ENCODE data around the gene PIP4K2A. TPM values are rescaled to one million over a fixed set of nuclear protein-coding genes. Genes with fewer than 3 reads are reported as not detected.
A peak's percentile ranks its signal among the peaks of the same experiment; 100 is the strongest.

The PIP4K2A gene
- total RNA-seq, 1 experiment from 2014 or later: 40.5 TPM

DNA sequence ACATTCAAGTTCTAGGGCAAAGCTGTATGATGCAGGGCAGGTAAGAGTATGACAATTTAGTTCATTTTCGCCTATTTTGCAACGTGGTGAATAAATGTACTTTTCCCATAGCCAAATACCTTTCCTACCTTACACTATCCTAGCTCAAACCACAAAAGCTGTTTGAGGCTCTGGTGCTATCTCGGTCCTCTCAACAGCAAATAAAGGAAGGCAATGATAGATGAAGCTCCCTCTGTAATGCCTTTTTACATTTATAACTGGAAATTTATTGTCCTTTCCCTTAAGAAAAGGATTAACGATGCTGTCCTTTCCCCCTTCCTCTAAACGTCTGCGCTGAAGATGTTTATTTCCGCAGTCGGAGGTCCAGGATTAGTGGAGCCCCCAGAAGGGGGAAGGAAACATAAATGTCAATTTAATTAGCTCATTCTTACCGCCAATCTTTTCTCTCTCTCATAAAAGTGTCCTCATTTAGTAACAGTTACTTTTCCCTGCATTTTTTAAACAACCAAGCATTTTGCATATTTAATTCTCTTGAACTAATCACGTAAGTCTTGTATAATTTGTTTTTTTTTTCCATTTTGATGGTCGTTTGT lies 114.6 kb downstream of the PIP4K2A start:
- DNase-seq (ENCODE audit: low read depth): no peak

DNA sequence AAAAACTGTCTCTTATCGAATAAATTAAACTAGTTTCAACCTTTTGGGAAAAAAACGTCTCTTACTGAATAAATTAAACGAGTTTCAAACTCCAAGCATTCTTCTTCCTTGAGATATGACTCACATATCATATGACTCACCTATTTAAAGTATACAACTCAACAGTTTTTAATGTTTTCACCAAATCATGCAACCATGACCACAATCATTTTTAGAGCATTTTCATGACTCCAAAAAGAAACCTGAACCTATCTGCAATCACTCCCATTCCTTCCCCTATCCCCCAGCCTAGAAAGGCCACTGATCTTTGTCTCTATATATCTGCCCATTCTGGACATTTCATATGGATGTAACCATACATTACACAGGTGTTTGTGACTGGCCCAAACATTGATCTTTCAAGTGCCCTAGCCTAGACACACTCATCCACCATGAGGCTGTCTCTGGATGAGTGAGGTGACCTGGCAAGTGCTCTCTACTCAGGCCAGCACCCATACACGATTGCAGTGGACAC lies 115.3 kb downstream of the PIP4K2A start:
- DNase-seq (ENCODE audit: low read depth): peak; percentile 85

DNA sequence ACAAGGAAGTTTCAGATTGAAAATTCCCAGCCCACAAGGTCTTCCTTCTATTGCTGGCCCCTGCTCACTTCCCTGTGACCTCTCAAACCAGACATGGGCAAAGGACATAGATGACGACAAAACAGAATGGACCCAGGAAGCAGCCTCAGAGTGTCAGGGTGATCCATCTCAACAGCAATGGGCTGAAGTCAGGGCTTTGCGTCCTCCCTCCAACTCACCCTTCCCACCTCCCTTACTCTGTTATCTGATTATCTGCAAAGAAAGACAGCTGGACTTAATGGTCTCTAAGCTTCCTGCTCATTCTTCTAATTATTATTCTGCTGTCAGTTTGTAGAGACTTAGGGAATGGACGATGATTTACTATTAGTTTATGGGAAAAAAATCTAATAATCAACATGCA lies 115.9 kb downstream of the PIP4K2A start:
- DNase-seq (ENCODE audit: low read depth): peak; percentile 62

DNA sequence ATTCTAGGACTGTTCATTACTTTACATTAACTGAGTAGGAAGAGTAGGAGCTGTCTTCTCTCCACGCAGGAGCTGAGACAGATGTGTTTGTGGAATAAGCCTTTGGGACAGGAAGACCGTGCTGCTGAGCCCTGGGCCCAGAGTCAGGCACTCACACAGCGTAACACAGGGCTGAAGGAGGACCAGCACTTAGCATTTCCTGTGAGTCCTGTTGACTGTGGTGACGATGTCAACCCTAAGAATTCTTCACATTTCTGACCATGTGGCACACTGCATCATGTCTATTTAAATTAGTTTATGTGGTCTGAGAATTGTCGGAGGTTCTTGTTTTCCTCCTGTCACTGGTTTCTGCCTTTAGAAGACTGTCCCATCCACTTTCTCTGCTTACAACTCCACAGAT lies 117.2 kb downstream of the PIP4K2A start:
- peak; percentile 64 for DNase-seq (ENCODE audit: low read depth)

DNA sequence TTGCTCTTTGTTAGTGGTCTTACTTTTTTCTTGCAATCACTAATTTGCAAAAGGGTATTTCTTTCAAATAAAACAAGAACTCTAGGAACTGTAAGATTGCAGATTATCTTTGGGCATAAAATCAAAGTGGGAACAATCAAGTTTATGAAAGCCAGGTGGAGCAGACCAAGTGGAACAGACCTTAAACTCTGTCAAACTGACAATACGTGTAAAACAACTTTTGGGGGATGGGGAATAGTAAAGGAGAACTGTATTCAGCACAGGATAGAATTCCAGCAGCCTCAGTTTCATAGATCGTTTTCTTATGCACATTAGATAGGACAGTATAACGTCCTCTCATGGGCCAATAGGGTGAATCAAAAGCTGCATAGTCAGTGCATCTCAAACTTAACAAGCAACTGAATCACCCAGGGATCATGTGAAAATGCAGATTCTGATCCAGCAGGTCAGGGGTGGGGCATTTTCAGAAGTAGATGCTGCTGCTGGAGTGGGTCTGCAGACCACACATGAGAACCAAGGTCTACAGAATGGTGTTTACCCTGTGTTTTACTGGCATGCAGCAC lies 120.7 kb downstream of the PIP4K2A start:
- no peak for DNase-seq (ENCODE audit: low read depth)

DNA sequence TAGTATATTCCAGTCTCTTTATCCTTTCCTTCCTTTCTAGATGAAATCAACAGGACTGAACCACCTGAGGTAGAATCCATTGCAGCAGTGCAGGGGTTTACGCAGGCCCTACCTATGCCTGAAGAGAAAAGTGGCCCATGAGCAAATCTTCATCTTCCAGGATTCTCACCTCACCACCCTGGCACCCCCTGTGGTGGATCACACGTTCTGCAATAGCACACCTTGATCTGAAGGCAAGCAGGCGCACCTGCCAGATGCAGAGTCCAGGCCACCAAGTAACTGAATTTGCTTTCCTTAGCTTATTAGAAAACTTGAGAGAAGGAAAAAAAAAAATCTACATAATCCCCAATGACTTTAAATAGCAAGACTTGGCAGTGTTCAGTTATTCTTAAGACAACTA lies 121.4 kb downstream of the PIP4K2A start:
- DNase-seq (ENCODE audit: low read depth): no peak

DNA sequence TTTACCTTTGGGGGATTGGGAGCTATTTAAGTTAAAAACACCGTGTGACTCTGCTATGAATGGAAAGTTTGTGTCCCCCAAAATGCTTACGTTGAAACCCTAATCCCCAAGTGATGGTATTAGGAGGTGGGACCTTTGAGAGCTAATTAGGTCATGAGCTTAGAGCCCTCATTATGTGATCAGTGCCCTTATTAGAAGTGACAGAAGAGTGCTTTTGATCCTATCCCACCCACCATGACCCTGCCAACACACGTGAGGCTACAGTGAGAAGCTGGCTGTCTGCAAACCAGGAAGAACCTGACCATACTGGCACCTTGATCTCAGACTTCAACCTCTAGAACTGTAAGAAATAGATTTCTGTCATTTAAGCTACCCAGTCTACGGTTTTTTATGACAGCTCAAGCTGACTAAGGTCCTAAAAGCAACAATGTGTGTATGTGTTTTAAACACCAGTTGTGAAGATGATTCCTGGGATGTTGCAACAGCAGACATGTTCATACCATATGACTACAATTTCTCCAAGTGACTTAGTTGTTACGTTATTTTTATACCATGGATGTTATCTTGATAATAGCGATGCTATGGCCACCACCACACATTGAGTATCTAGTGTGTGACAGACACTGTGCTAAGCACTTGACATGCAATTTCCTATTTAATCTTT lies 124.4 kb downstream of the PIP4K2A start:
- no peak for DNase-seq (ENCODE audit: low read depth)

DNA sequence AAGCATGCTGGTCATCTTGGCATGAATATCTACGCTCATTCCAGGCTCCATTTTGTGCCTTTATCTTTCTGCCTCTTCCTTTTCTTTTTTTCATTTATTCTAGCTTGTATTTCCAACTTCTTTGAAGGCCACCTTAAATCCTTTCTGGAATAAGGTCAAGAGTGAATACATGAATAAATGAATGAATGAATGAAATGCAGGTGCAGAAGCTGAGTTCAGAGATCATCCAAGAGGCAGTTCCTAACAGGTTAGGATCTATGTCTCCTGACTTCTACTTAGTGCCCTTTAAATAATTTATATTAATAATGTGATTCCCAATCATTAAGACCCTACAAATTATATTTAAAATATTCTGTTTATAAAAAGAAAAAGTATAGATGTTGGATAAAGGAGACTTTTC lies 125.9 kb downstream of the PIP4K2A start:
- no peak for DNase-seq (ENCODE audit: low read depth)

DNA sequence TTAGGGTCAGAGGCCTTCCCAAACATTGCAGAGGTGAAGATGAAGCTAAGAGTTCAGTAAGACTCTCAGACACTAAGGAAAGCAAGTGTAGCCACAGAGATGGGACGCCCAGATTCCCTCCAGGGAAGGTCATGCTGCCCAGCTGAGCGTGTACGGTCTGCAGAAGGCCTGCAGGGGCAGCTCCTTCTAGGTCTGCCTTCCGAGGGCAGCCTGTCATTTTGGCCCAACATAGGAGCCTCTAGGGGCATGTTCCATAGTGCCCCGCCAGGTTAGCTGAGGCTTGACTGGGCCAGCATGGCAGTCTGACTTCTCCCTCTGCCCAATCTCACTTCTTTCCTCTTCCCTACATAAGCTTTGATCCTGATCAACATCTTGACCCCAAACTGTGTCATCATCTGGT lies 130.7 kb downstream of the PIP4K2A start:
- no peak for DNase-seq (ENCODE audit: low read depth)

DNA sequence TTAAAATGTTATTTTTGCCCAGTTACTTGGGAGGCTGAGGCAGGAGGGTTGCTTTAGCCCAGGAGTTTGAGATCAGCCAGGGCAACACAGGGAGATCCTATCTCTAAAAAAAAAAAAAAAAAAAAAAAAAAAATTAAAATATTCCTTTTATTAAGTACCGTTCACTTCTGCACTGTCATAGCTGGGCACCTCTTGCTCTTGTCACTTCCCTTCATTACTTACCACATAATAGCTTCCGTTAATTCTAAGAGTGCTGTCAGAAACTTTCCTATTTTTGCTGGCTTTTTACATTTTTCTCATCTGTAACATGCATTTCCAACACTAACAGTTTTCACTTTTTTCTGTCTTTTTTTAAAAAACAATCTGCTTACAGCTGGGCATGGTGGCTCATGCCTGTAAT lies 132.9 kb downstream of the PIP4K2A start:
- no peak for DNase-seq (ENCODE audit: low read depth)

DNA sequence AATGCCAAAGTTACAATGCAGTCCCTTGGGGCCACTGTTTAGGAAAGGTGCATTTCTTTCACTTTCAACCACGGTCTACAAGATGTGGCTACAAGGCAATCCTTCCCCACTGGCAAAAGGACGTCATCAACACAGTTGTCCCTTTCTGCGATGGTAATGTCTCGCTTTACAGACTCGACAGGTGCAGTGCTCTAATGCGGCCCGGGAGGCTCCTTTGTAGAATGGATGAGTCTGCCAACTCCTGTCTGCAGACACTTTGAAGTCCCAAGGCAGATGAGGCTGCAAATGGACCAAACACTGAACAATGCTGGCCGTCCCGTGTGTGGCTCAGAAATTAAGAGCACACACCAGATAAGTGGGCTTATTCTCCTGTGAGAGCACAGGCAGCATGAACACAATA lies 133.7 kb downstream of the PIP4K2A start:
- DNase-seq (ENCODE audit: low read depth): no peak

DNA sequence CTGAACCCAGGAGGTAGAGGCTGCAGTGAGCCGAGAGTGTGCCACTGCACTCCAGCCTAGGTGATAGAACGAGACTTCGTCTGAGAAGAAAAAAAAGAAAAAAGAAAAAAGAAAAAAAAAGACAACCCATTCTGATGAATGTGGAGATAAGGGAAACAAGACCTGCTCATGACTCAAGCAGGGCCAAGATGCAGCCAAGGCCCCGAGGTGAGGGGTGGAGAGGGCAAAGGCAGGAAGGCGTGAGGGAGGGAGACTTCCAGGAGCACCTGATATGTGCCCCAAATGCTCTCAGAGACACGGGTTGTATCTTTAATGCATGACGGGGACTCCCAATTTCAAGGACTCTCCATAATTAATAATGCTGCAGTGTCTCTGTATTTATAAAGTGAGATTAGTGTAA lies 134.6 kb downstream of the PIP4K2A start:
- DNase-seq (ENCODE audit: low read depth): no peak

DNA sequence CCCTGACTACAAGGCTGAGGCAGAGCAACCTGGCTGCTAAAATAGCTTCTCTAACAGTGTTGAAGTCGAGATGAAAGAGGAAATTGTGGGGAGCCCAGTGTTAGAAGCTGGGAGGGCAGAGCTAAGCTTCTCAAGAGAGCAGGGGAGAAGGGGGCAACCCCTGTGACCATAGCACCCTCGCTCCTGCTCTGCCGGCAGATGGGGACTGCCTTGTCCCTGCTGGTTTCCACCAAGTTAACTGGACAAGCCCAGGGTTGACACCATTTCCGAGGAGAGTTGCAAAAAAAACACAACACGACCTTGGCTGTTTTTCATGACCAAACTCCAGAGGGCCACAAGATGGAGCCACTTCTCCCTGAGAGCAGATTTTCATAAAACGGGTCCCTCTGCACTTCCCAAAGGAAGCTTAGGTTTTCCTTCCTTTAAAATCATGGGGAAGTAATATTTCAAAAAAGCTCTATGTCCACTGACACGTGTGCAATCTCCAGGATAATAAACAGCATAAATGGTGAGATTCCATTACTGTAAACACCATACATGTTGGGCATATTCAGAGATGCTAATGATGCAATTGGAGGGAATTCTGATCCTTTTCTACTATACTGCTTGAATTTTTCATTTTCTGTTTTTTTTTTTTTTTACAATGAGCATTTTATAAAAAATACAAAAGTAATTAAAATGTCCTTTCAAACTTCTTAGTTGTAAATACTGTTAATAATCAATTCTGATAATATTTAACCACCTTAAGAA lies 140.4 kb downstream of the PIP4K2A start:
- peak; percentile 50 for DNase-seq (ENCODE audit: low read depth)

DNA sequence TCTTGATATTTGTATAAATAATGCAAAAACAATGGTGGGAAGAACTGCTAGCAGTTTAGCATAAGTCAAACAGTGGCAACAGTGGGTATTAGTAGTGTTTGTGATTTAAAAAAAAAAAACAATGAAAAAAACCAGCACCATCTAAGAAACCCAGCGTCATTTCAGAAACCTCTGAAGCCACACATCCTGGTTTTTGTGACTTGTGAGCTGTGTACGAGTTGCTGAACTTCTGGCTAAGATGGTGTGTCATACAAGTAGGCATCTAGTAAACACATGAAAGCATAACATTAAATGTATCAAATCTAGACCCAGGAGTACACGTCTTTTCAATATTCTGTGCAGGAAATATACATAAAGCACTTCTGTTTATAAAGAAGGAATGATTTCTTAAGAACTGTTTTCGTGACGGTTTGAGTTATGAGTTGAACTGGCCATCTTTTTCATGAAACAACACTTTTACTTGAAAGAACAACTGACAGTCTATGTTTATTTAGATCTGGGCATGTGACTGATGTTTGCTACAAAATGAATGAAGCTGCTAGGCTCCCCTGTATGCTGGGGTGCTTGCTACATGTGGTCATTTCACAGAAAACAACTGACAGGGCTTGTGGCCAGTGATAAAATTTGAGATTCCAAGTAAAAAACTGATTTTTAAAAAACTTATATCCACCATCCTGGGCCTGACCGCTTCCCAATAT lies 143.5 kb downstream of the PIP4K2A start:
- no peak for DNase-seq (ENCODE audit: low read depth)

DNA sequence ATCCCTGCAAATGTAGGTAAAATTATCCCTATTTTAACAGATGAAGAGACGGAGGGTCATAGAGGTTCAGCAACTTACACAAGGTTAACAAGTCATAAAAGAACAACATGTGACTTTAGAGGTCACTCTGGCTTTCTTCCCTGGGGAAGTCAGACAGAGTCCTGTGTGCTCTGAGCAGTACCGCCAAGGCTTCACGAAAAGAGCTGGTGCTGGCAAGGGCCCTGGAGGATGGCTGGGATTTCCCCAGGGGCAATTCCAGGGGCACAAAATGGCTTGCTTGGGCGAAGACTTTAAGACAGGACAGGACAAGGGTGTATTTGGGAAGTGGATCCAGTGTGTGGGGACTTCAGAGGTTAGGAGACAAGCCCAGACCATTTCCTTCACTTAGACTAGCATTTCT lies 144.1 kb downstream of the PIP4K2A start:
- DNase-seq (ENCODE audit: low read depth): no peak

DNA sequence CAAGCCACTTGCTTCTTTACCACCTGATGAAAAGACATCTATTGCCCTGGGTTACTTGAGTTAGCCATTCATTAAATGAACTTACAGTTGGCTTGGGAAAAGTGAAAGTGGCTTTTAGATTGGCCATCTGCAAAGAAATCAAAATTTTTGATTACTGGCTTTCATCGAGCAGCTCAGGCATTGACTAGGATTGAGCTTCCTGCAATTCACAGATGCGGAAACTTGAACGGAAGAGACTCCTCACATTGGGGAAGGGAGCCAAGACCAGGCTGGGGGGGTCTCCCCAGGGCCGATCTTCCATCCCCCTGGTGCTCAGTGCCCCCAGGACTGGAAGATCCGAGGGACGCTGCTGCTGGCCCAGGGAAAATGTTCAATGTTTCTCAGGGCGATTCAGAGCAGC lies 145.4 kb downstream of the PIP4K2A start:
- no peak for DNase-seq (ENCODE audit: low read depth)

DNA sequence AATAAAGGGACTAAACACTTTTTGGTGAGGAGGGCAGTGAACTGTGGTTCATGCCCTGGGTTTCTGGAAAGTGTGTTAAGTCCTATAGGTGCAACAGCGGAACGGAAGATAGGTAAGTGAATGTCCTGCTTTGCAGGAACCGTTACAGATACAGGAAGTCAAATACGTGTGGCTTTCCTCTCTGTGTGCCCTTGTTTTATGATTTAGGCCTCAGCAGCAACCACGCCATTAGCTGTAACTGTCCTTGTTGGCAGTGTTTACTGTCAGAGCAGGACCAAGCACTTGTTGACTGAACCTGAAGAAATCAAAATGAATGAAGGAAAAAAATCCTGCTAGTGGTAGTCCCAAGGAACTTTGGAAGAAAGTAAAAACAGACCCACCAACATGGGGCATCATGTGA lies 150.3 kb downstream of the PIP4K2A start:
- DNase-seq (ENCODE audit: low read depth): no peak

DNA sequence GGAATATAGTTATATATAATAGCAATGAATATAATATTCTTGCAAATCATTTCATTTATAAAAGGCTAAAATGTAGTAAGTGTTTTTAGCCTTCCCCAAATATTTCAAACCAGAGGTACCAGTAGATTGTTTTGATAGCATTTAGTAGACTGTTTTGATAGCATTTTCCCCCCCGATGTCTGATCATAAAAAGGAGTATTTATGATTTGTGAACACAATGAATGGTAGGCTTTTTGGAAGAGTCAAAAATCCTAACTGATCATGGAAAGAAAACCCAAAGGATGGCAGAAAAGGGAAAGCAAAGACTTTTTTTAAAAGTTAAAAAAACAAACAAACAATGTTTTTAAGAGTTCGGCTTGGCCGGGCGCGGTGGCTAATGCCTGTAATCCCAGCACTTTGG lies 152.5 kb downstream of the PIP4K2A start:
- DNase-seq (ENCODE audit: low read depth): no peak

DNA sequence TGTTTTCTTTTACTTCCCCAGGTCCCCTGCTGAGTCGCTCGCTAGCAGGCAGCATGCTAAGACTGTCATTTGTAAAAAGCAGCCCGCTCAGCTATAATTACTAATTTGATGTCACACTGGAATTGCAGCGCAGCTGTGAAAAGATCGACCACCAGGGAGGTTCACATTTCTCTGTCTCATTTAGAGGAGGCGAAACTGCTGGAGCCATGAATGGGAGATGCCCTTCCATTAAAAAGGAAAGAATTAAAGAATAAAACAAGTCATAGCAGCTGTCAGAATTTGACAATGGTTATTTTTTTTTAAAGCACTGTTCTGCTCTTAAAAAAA lies 153.5 kb downstream of the PIP4K2A start:
- DNase-seq (ENCODE audit: low read depth): no peak

DNA sequence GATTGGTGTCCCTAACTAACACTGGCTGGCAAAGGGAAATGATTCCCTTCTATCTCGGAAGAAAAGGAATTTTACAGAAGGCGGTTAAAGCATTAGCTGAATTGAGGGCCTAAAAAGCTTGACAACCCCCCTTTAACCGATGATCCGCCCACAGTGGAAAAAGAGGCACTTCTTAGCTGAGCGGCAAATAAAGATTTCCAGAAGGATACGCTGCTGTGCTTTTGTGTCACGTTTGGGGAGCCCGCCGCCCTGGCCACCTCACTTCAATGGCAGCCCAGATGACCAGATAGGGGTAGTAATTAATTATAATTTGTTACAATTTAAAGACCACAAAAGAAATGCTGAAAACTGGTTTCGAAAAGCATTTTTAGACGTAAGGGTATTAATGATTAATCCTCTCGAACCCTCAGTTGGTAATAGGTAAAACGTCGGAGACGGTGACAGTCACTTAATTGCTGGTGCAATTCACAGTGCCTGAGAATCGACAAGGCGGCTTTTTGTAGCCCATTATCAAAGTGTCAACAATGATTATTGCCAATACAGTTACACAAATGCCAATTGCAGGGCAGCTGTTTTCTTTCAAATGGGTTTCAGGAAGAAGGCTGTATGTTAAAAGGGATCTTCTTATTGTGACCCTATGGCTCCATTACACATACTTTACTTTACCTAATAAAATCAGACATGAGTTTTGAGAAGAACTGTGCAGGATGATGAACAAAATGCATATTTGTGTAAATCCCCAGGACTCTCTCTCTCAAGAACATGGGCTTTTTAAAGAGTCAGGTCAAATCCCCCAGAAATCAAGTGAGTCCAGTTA lies 154.1 kb downstream of the PIP4K2A start:
- no peak for DNase-seq (ENCODE audit: low read depth)

DNA sequence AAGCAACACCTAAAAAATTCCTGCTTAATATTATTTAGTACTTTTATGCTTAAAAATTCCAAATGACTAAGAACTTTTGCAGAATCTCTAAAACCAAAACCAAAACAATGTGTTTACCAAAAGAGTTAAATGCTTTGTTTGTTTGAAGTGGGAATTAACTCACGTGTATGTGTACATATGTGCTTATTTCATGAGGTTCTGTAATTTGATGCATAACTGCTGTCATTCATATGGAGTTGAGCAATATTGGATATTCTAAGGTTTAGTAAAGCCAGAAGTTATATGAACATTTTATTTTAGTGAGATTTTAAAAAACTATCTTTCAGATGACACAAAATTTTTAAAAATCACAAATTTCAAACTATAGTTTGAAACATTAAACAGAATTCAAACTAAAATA lies 157.1 kb downstream of the PIP4K2A start:
- no peak for DNase-seq (ENCODE audit: low read depth)
